ENCODE results near the gene RAD51B. TPM values are rescaled to one million over a fixed set of nuclear protein-coding genes. Genes with fewer than 3 reads are reported as not detected.
A peak's percentile ranks its signal among the peaks of the same experiment; 100 is the strongest.
"Not testable (repeated sequence)": the region's sequence is repeated elsewhere in the genome, so short reads cannot be mapped to it uniquely, and the experiment has no call there.

RAD51B gene
- total RNA-seq, 1 experiment from 2014 or later = 13.3 TPM

- Histone ChIP-seq H3K27ac (peak overlapping the region; percentile 59), H3K27me3 (no peaks in the 10 kb centered on the region), H3K9me3 (replicated peaks) (peaks cover 8% of the 10 kb centered on the region; the same call in 1 of the 2 replicates), H3K4me1 (peaks cover 26% of the 10 kb centered on the region), H3K4me3 (no peak overlapping the region), H3K36me3 (no peaks in the 10 kb centered on the region)
- DNase-seq = peak; percentile 46 to 60
Measured at GRCh38 chr14:68695326-68695768, 875.8 kb downstream of the RAD51B start.

- H3K4me1 ChIP-seq = peaks cover 26% of the 10 kb centered on the region
- H3K4me3 ChIP-seq = no peak overlapping the region
- DNase-seq = no peak
- no peaks in the 10 kb centered on the region for H3K36me3 ChIP-seq
- peaks cover 8% of the 10 kb centered on the region; the same call in 1 of the 2 replicates for H3K9me3 ChIP-seq (replicated peaks)
- H3K27me3 ChIP-seq = no peaks in the 10 kb centered on the region
- H3K27ac ChIP-seq = peak overlapping the region; percentile 59
Measured at GRCh38 chr14:68695856-68696255, 876.3 kb downstream of the RAD51B start.

GRCh38 chr14:68696266-68696665 lies 876.7 kb downstream of the RAD51B start:
- Histone ChIP-seq H3K27ac (no peak overlapping the region), H3K4me1 (peaks cover 26% of the 10 kb centered on the region), H3K36me3 (no peaks in the 10 kb centered on the region), H3K9me3 (replicated peaks) (peaks cover 8% of the 10 kb centered on the region; the same call in 1 of the 2 replicates), H3K4me3 (no peak overlapping the region), H3K27me3 (no peaks in the 10 kb centered on the region)
- DNase-seq = no peak

- peaks cover 26% of the 10 kb centered on the region for H3K4me1 ChIP-seq
- H3K4me3 ChIP-seq = no peak overlapping the region
- no peaks in the 10 kb centered on the region for H3K36me3 ChIP-seq
- DNase-seq = no peak
- peaks cover 8% of the 10 kb centered on the region; the same call in 1 of the 2 replicates for H3K9me3 ChIP-seq (replicated peaks)
- no peaks in the 10 kb centered on the region for H3K27me3 ChIP-seq
- no peak overlapping the region for H3K27ac ChIP-seq
Measured at GRCh38 chr14:68696721-68697495, 877.3 kb downstream of the RAD51B start.

- peaks cover 21% of the 10 kb centered on the region for H3K4me1 ChIP-seq
- not testable (repeated sequence) for DNase-seq; H3K9me3 ChIP-seq (replicated peaks); H3K27me3 ChIP-seq; H3K27ac ChIP-seq; H3K4me3 ChIP-seq; H3K36me3 ChIP-seq
Measured at GRCh38 chr14:68698773-68699172, 879.2 kb downstream of the RAD51B start.

- Histone ChIP-seq H3K4me1 (peaks cover 6% of the 10 kb centered on the region), H3K27me3 (no peaks in the 10 kb centered on the region), H3K4me3 (no peak overlapping the region), H3K9me3 (replicated peaks) (peaks cover 8% of the 10 kb centered on the region; the same call in 1 of the 2 replicates), H3K36me3 (no peaks in the 10 kb centered on the region), H3K27ac (no peak overlapping the region)
- no peak for DNase-seq
Measured at GRCh38 chr14:68701001-68701741, 881.6 kb downstream of the RAD51B start.

GRCh38 chr14:68702135-68702534 lies 882.6 kb downstream of the RAD51B start:
- H3K27ac ChIP-seq = no peak overlapping the region
- no peaks in the 10 kb centered on the region for H3K36me3 ChIP-seq
- H3K4me3 ChIP-seq = no peak overlapping the region
- peaks cover 8% of the 10 kb centered on the region; the same call in 1 of the 2 replicates for H3K9me3 ChIP-seq (replicated peaks)
- peaks cover 9% of the 10 kb centered on the region for H3K4me1 ChIP-seq
- no peaks in the 10 kb centered on the region for H3K27me3 ChIP-seq
- DNase-seq = no peak

- peaks cover 6% of the 10 kb centered on the region; the same call in 1 of the 2 replicates for H3K9me3 ChIP-seq (replicated peaks)
- H3K27me3 ChIP-seq = no peaks in the 10 kb centered on the region
- no peaks in the 10 kb centered on the region for H3K36me3 ChIP-seq
- no peak for DNase-seq
- H3K27ac ChIP-seq = no peak overlapping the region
- H3K4me1 ChIP-seq = peaks cover 9% of the 10 kb centered on the region
- H3K4me3 ChIP-seq = no peak overlapping the region
Measured at GRCh38 chr14:68702578-68702977, 883.0 kb downstream of the RAD51B start.

GRCh38 chr14:68703093-68703492 lies 883.5 kb downstream of the RAD51B start:
- Histone ChIP-seq H3K4me1 (peaks cover 9% of the 10 kb centered on the region), H3K9me3 (replicated peaks) (peaks cover under 1% of the 10 kb centered on the region; the same call in 1 of the 2 replicates), H3K27ac (no peak overlapping the region), H3K27me3 (no peaks in the 10 kb centered on the region), H3K4me3 (no peak overlapping the region), H3K36me3 (no peaks in the 10 kb centered on the region)
- DNase-seq = no peak

GRCh38 chr14:68704736-68705720 lies 885.4 kb downstream of the RAD51B start:
- Histone ChIP-seq H3K9me3 (replicated peaks) (no peaks in the 10 kb centered on the region), H3K27me3 (no peaks in the 10 kb centered on the region), H3K4me3 (no peak overlapping the region), H3K36me3 (no peaks in the 10 kb centered on the region), H3K27ac (no peak overlapping the region), H3K4me1 (peaks cover 9% of the 10 kb centered on the region)
- DNase-seq = no peak

- peak; percentile 38 to 53 for DNase-seq
- no peaks in the 10 kb centered on the region for H3K27me3 ChIP-seq
- no peaks in the 10 kb centered on the region for H3K9me3 ChIP-seq (replicated peaks)
- H3K36me3 ChIP-seq = no peaks in the 10 kb centered on the region
- peaks cover 9% of the 10 kb centered on the region for H3K4me1 ChIP-seq
- H3K4me3 ChIP-seq = no peak overlapping the region
- no peak overlapping the region for H3K27ac ChIP-seq
Measured at GRCh38 chr14:68705741-68706283, 886.2 kb downstream of the RAD51B start.

- H3K4me3 ChIP-seq = no peak overlapping the region
- DNase-seq = no peak
- H3K4me1 ChIP-seq = peaks cover 9% of the 10 kb centered on the region
- H3K27ac ChIP-seq = no peak overlapping the region
- H3K36me3 ChIP-seq = no peaks in the 10 kb centered on the region
- no peaks in the 10 kb centered on the region for H3K27me3 ChIP-seq
- no peaks in the 10 kb centered on the region for H3K9me3 ChIP-seq (replicated peaks)
Measured at GRCh38 chr14:68707482-68707881, 887.9 kb downstream of the RAD51B start.

- H3K4me3 ChIP-seq = no peak overlapping the region
- no peaks in the 10 kb centered on the region for H3K9me3 ChIP-seq (replicated peaks)
- H3K4me1 ChIP-seq = peaks cover 9% of the 10 kb centered on the region
- no peak overlapping the region for H3K27ac ChIP-seq
- no peak for DNase-seq
- no peaks in the 10 kb centered on the region for H3K36me3 ChIP-seq
- H3K27me3 ChIP-seq = no peaks in the 10 kb centered on the region
Measured at GRCh38 chr14:68708343-68708742, 888.8 kb downstream of the RAD51B start.

GRCh38 chr14:68709007-68709406 lies 889.4 kb downstream of the RAD51B start:
- H3K4me1 ChIP-seq = peaks cover 9% of the 10 kb centered on the region
- no peak for DNase-seq
- H3K9me3 ChIP-seq (replicated peaks) = no peaks in the 10 kb centered on the region
- H3K4me3 ChIP-seq = no peak overlapping the region
- H3K36me3 ChIP-seq = no peaks in the 10 kb centered on the region
- H3K27me3 ChIP-seq = no peaks in the 10 kb centered on the region
- no peak overlapping the region for H3K27ac ChIP-seq

Measured in SJCRH30 (cell line).